SK-N-SH treated with all-trans-retinoic acid at 6 μM for 48 hours (cell line): ENCODE data around the gene PAEP.

Source experiments
- ARNTL ChIP-seq: fragments of 450-650 bp; formaldehyde crosslinking; IDR thresholded peaks from 2 replicates; pipeline ENCODE4 v1.5.0; 2020; ENCODE audit warnings: low read depth, mild to moderate bottlenecking, moderate library complexity, borderline replicate concordance
- BACH2 ChIP-seq: fragments of 250-450 bp; sonication (Bioruptor Pico); IDR thresholded peaks from 2 replicates; pipeline ENCODE4 v1.9.0; 2021; ENCODE audit warnings: mild to moderate bottlenecking, borderline replicate concordance
- ESRRG ChIP-seq: fragments of 250-450 bp; sonication (Bioruptor Pico); IDR thresholded peaks from 2 replicates; pipeline ENCODE4 v1.6.1; 2021; ENCODE audit warnings: mild to moderate bottlenecking
- ISL1 ChIP-seq: fragments of 250-450 bp; sonication (Bioruptor Pico); IDR thresholded peaks from 2 replicates; pipeline ENCODE4 v2.1.2; 2022; ENCODE audit warnings: mild to moderate bottlenecking, moderate library complexity
- RARB ChIP-seq: fragments of 250-450 bp; sonication (Bioruptor Pico); IDR thresholded peaks from 2 replicates; pipeline ENCODE4 v1.8.0; 2021; ENCODE audit warnings: mild to moderate bottlenecking, moderate library complexity
- TOX ChIP-seq: fragments of 250-450 bp; sonication (Bioruptor Pico); IDR thresholded peaks from 2 replicates; pipeline ENCODE4 v1.8.0; 2021; ENCODE audit warnings: mild to moderate bottlenecking, moderate library complexity, borderline replicate concordance
- ZFP3 ChIP-seq: fragments of 250-450 bp; sonication (Bioruptor Pico); IDR thresholded peaks from 2 replicates; pipeline ENCODE4 v1.5.0; 2020; ENCODE audit warnings: mild to moderate bottlenecking, moderate library complexity
- ZNF565 ChIP-seq: fragments of 450-650 bp; formaldehyde crosslinking; conservative IDR thresholded peaks from 2 replicates; pipeline ENCODE4 v1.5.0; 2020; ENCODE audit warnings: low read depth, mild to moderate bottlenecking, moderate library complexity
- ZNF8 ChIP-seq: fragments of 450-650 bp; formaldehyde crosslinking; IDR thresholded peaks from 2 replicates; pipeline ENCODE4 v1.5.0; 2020; ENCODE audit warnings: mild to moderate bottlenecking, moderate library complexity
- TF ChIP-seq, protein P1 (sequence below): fragments of 250-450 bp; sonication (Bioruptor Pico); IDR thresholded peaks from 2 replicates; pipeline ENCODE4 v1.5.1; 2020; ENCODE audit warnings: low read depth, mild to moderate bottlenecking, moderate library complexity
- TF ChIP-seq, protein P2 (sequence below): fragments of 250-450 bp; sonication (Bioruptor Pico); IDR thresholded peaks from 2 replicates; pipeline ENCODE4 v1.5.1; 2021; ENCODE audit warnings: mild to moderate bottlenecking, moderate library complexity
- TF ChIP-seq, protein P3 (sequence below): fragments of 250-450 bp; sonication (Bioruptor Pico); IDR thresholded peaks from 2 replicates; pipeline ENCODE4 v1.8.0; 2020; ENCODE audit warnings: mild to moderate bottlenecking, moderate library complexity, borderline replicate concordance
- TF ChIP-seq, protein P4 (sequence below): fragments of 250-450 bp; sonication (Bioruptor Pico); IDR thresholded peaks from 2 replicates; pipeline ENCODE4 v1.8.0; 2021; ENCODE audit warnings: low read depth, mild to moderate bottlenecking, moderate library complexity, borderline replicate concordance

DNA sequence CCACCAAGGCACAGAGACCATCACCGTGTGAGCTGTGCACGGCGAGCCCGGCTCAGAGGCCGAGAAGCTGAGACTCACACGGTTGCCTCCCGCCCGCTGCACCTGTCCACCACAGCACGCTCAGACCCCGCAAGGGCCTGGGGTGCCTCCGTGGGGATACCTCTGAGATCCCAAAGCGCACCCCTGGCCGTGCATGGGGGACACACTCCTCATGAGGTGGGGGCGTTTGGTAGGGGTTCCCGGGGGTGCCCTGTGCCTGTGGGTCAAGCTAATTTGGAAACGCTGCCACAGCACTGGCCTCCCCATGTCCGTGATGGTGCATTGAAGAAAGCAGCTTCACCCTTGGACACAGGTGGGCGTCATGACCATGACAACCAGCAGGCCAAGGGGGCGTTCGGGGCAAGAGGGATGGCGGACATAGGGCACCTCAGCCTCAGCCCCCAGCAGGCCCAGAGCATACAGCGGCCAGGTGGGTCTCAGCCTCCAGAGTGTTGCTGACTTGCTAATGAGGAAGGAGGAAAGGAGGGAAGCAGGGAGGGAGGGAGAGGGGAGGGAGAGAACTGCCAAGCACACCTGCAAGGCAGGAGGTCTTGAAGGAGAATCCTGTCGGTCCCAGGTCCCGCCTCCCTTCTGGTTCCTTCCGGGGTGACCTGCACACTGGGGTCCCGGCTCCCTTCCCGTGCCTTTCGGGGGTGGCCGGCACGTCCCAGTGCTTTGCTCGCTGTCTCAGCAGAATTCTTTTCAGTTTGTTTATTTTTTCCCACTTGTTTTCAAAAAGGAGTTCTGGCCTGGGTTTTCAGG is 43.1 kb downstream of the PAEP start:
- TF ChIP-seq, protein P1, sequence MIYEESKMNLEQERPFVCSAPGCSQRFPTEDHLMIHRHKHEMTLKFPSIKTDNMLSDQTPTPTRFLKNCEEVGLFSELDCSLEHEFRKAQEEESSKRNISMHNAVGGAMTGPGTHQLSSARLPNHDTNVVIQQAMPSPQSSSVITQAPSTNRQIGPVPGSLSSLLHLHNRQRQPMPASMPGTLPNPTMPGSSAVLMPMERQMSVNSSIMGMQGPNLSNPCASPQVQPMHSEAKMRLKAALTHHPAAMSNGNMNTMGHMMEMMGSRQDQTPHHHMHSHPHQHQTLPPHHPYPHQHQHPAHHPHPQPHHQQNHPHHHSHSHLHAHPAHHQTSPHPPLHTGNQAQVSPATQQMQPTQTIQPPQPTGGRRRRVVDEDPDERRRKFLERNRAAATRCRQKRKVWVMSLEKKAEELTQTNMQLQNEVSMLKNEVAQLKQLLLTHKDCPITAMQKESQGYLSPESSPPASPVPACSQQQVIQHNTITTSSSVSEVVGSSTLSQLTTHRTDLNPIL (CRISPR knock-in tag) = no peak
- TF ChIP-seq RARB (CRISPR knock-in tag) (no peak), TOX (CRISPR knock-in tag) (no peak), ISL1 (CRISPR knock-in tag) (no peak), ZNF565 (CRISPR knock-in tag) (no peak), ESRRG (CRISPR knock-in tag) (no peak), ARNTL (no peak), ZFP3 (CRISPR knock-in tag) (no peak), BACH2 (CRISPR knock-in tag) (no peak), ZNF8 (CRISPR knock-in tag) (no peak)
- TF ChIP-seq, protein P2, sequence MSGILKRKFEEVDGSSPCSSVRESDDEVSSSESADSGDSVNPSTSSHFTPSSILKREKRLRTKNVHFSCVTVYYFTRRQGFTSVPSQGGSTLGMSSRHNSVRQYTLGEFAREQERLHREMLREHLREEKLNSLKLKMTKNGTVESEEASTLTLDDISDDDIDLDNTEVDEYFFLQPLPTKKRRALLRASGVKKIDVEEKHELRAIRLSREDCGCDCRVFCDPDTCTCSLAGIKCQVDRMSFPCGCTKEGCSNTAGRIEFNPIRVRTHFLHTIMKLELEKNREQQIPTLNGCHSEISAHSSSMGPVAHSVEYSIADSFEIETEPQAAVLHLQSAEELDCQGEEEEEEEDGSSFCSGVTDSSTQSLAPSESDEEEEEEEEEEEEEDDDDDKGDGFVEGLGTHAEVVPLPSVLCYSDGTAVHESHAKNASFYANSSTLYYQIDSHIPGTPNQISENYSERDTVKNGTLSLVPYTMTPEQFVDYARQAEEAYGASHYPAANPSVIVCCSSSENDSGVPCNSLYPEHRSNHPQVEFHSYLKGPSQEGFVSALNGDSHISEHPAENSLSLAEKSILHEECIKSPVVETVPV (CRISPR knock-in tag) = no peak
- TF ChIP-seq, protein P3, sequence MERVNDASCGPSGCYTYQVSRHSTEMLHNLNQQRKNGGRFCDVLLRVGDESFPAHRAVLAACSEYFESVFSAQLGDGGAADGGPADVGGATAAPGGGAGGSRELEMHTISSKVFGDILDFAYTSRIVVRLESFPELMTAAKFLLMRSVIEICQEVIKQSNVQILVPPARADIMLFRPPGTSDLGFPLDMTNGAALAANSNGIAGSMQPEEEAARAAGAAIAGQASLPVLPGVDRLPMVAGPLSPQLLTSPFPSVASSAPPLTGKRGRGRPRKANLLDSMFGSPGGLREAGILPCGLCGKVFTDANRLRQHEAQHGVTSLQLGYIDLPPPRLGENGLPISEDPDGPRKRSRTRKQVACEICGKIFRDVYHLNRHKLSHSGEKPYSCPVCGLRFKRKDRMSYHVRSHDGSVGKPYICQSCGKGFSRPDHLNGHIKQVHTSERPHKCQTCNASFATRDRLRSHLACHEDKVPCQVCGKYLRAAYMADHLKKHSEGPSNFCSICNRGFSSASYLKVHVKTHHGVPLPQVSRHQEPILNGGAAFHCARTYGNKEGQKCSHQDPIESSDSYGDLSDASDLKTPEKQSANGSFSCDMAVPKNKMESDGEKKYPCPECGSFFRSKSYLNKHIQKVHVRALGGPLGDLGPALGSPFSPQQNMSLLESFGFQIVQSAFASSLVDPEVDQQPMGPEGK (CRISPR knock-in tag) = no peak
- TF ChIP-seq, protein P4, sequence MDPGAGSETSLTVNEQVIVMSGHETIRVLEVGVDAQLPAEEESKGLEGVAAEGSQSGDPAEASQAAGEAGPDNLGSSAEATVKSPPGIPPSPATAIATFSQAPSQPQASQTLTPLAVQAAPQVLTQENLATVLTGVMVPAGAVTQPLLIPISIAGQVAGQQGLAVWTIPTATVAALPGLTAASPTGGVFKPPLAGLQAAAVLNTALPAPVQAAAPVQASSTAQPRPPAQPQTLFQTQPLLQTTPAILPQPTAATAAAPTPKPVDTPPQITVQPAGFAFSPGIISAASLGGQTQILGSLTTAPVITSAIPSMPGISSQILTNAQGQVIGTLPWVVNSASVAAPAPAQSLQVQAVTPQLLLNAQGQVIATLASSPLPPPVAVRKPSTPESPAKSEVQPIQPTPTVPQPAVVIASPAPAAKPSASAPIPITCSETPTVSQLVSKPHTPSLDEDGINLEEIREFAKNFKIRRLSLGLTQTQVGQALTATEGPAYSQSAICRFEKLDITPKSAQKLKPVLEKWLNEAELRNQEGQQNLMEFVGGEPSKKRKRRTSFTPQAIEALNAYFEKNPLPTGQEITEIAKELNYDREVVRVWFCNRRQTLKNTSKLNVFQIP = no peak
